ENCODE data around the gene MICAL2.
"Not testable (repeated sequence)": the region's sequence is repeated elsewhere in the genome, so short reads cannot be mapped to it uniquely, and the experiment has no call there.

The MICAL2 gene

GRCh38 chr11:12135185-12135584, 24.8 kb downstream of the MICAL2 start:
- no peak for DNase-seq (ENCODE audit: low read depth)

- no peak for DNase-seq (ENCODE audit: low read depth)
Observed at GRCh38 chr11:12137005-12137690, 26.8 kb downstream of the MICAL2 start.

- DNase-seq (ENCODE audit: low read depth), result no peak
Observed at GRCh38 chr11:12137938-12138731, 27.7 kb downstream of the MICAL2 start.

- DNase-seq (ENCODE audit: low read depth), result no peak
Observed at GRCh38 chr11:12139144-12139881, 28.9 kb downstream of the MICAL2 start.

- DNase-seq (ENCODE audit: low read depth), result no peak
Observed at GRCh38 chr11:12140186-12140793, 29.9 kb downstream of the MICAL2 start.

- DNase-seq (ENCODE audit: low read depth), result no peak
Observed at GRCh38 chr11:12141283-12141682, 30.9 kb downstream of the MICAL2 start.

GRCh38 chr11:12142176-12142575, 31.8 kb downstream of the MICAL2 start:
- DNase-seq (ENCODE audit: low read depth), result no peak

GRCh38 chr11:12142909-12143308, 32.5 kb downstream of the MICAL2 start:
- DNase-seq (ENCODE audit: low read depth), result no peak

- no peak for DNase-seq (ENCODE audit: low read depth)
Observed at GRCh38 chr11:12143461-12144258, 33.3 kb downstream of the MICAL2 start.

GRCh38 chr11:12144330-12145174, 34.2 kb downstream of the MICAL2 start:
- no peak for DNase-seq (ENCODE audit: low read depth)

- not testable (repeated sequence) for DNase-seq (ENCODE audit: low read depth)
Observed at GRCh38 chr11:12146678-12147077, 36.3 kb downstream of the MICAL2 start.

GRCh38 chr11:12147827-12148226, 37.4 kb downstream of the MICAL2 start:
- no peak for DNase-seq (ENCODE audit: low read depth)

GRCh38 chr11:12148466-12148865, 38.1 kb downstream of the MICAL2 start:
- no peak for DNase-seq (ENCODE audit: low read depth)

- no peak for DNase-seq (ENCODE audit: low read depth)
Observed at GRCh38 chr11:12148882-12149281, 38.5 kb downstream of the MICAL2 start.

GRCh38 chr11:12149672-12150225, 39.4 kb downstream of the MICAL2 start:
- DNase-seq (ENCODE audit: low read depth), result no peak

- DNase-seq (ENCODE audit: low read depth), result no peak
Observed at GRCh38 chr11:12150831-12151382, 40.5 kb downstream of the MICAL2 start.

- no peak for DNase-seq (ENCODE audit: low read depth)
Observed at GRCh38 chr11:12152321-12152720, 41.9 kb downstream of the MICAL2 start.

GRCh38 chr11:12154871-12155668, 44.7 kb downstream of the MICAL2 start:
- no peak for DNase-seq (ENCODE audit: low read depth)

GRCh38 chr11:12155696-12156095, 45.3 kb downstream of the MICAL2 start:
- no peak for DNase-seq (ENCODE audit: low read depth)

Data from activated T-helper 1 cell treated with Interleukin-2 at 50 U/mL for 16 hours (primary cell).